ENCODE data around the gene IFI27L2. TPM values are rescaled to one million over a fixed set of nuclear protein-coding genes. Genes with fewer than 3 reads are reported as not detected.

The IFI27L2 gene
- total and polyA plus RNA-seq, 2 of the 8 experiments (the other 6 are each of a cell fraction or from before 2014, with no cell fraction given): 14.0 to 69.6 TPM

- Histone ChIP-seq H2AFZ (ENCODE audit: low read length) (no peak overlapping the region), H3K23me2 (ENCODE audit: low read depth, low read length) (no peaks in the 10 kb centered on the region), H3K79me2 (ENCODE audit: control insufficient read depth in 1 of 2, insufficient read depth in 2 of 2, low read length in 2 of 2) (no peaks in the 10 kb centered on the region), H3K9ac (replicated peaks in 1 of 4; ENCODE audit: extremely low read depth in 1 of 4, low read depth in 3 of 4, low read length in 3 of 4) (no peak overlapping the region), H3K27ac (ENCODE audit: low read depth, low read length) (no peak overlapping the region), H4K20me1 (replicated peaks in 1 of 2; ENCODE audit: control insufficient read depth in 1 of 2, insufficient read depth in 2 of 2, low read length in 2 of 2) (no peaks in the 10 kb centered on the region), H3K14ac (ENCODE audit: insufficient read length) (no peak overlapping the region), H3K18ac (ENCODE audit: extremely low read depth, low read length) (no peak overlapping the region), H2BK12ac (ENCODE audit: low read depth, low read length) (no peak overlapping the region), H3K56ac (replicated peaks; ENCODE audit: insufficient read length, low read depth, low read length) (no peak overlapping the region), H3K27me3 (replicated peaks in 1 of 4; ENCODE audit: control insufficient read depth in 3 of 4, extremely low read depth in 1 of 4, insufficient read depth in 3 of 4, low read length in 3 of 4) (no peaks in the 10 kb centered on the region; a peak in 1 of 7 replicates), H3K4ac (replicated peaks; ENCODE audit: insufficient read length, low read depth, low read length) (no peak overlapping the region), H3K79me1 (ENCODE audit: low read depth, low read length) (no peaks in the 10 kb centered on the region), H3K36me3 (ENCODE audit: control insufficient read depth in 2 of 4, insufficient read depth in 4 of 4, low read length in 3 of 4) (no peaks in the 10 kb centered on the region), H4K91ac (replicated peaks; ENCODE audit: insufficient read length, low read length) (no peak overlapping the region), H4K8ac (ENCODE audit: extremely low read depth, insufficient read depth, low read length) (no peak overlapping the region), H3K4me1 (replicated peaks in 1 of 4; ENCODE audit: control insufficient read depth in 3 of 4, insufficient read depth in 4 of 4, low read length in 3 of 4) (no peaks in the 10 kb centered on the region), H3K4me3 (ENCODE audit: extremely low read depth in 1 of 4, insufficient read depth in 2 of 4, low read depth in 3 of 4, low read length in 4 of 4) (no peak overlapping the region), H3K23ac (ENCODE audit: insufficient read length) (no peak overlapping the region), H2AK5ac (ENCODE audit: low read depth, low read length) (no peak overlapping the region), H2BK120ac (replicated peaks; ENCODE audit: low read depth, low read length) (no peak overlapping the region), H2BK15ac (ENCODE audit: low read length) (no peak overlapping the region), H4K5ac (ENCODE audit: insufficient read length, low read depth, low read length) (no peak overlapping the region), H3K4me2 (ENCODE audit: insufficient read depth in 1 of 2, low read depth in 2 of 2, low read length in 2 of 2) (no peak overlapping the region), H2BK5ac (ENCODE audit: low read depth, low read length) (no peak overlapping the region), H3K9me3 (ENCODE audit: insufficient read depth in 2 of 2, low read depth in 1 of 2, low read length in 1 of 2) (peaks cover 2 to 7% of the 10 kb centered on the region in 2 experiments; a peak in 1 of 4 replicates), H2BK20ac (ENCODE audit: low read length) (no peak overlapping the region)
- ChIA-PET CTCF (ENCODE audit: partially characterized antibody) (interaction anchor here (0.7 to 1.7 kb wide), 9 partner anchors 22 to 178 kb away, joined by 3 to 7 read pairs (median 3); no protein-coding TSS in a partner anchor), POLR2A (ENCODE audit: partially characterized antibody) (interaction anchor here (0.6 to 3.7 kb wide), 3 partner anchors 10 to 14 kb away, joined by 4 to 11 read pairs (median 4); partner anchors contain the start of gene IFI27L2)
- no peak for TF ChIP-seq RFX5 (IDR thresholded peaks at IDR 0.05; ENCODE audit: borderline replicate concordance, low read depth, low read length)
- no peak for TF ChIP-seq EP300 (IDR thresholded peaks at IDR 0.05; ENCODE audit: borderline replicate concordance in 1 of 2, low read depth in 2 of 2, low read length in 2 of 2)
- FAIRE-seq (no peak), DNase-seq (ENCODE audit: low read depth in 1 of 2, low spot score in 2 of 2) (no peak)
- WGBS, 2 experiments (ENCODE audit: extremely low coverage in 1 of 2, insufficient coverage in 1 of 2, insufficient read length in 1 of 2, insufficient replicate concordance in 2 of 2, low coverage in 1 of 2, low lambda C conversion rate in 2 of 2, missing lambda C conversion rate in 1 of 2): 100% methylated on average over 4 of the region's 4 CpGs; no CpG with 5 or more reads in 1 of the 2 experiments
These were observed 14.3 kb downstream of the IFI27L2 start for GRCh38 chr14:94115058-94115591.
